GM23338 (cell line): Measurements from ENCODE around the gene CASK. TPM values are rescaled to one million over a fixed set of nuclear protein-coding genes. Genes with fewer than 3 reads are reported as not detected.

Experiments used
- ATAC-seq: fragments of 200-7000 bp; cut with Tn5 transposase; 3 replicates; pipeline ENCODE4 v1.9.1; 2020
- DNase-seq: peaks from one replicate; pipeline ENCODE4 v3.0.0-alpha.2; 2015; ENCODE audit warnings: low spot score
- H2AFZ ChIP-seq: fragments of 200-600 bp; sonication (generic); 2 replicates; pipeline ENCODE4 v1.8.0; 2016; ENCODE audit warnings: antibody characterized with exemption, mild to moderate bottlenecking, moderate library complexity
- H3F3A ChIP-seq: fragments of 200-600 bp; sonication (generic); replicated peaks from 2 replicates; pipeline ENCODE4 v1.8.0; 2017; ENCODE audit warnings: antibody characterized with exemption, mixed run types, low read depth
- H3K27ac ChIP-seq: fragments of 200-600 bp; sonication (generic); 2 replicates; pipeline ENCODE4 v1.6.1; 2016; ENCODE audit warnings: low read depth
- H3K27me3 ChIP-seq: fragments of 200-600 bp; sonication (generic); 2 replicates; pipeline ENCODE4 v1.8.0; 2016; ENCODE audit warnings: mild to moderate bottlenecking, mixed run types, moderate library complexity; ENCODE audit not compliant: insufficient read depth
- H3K36me3 ChIP-seq: fragments of 200-600 bp; sonication (generic); 2 replicates; pipeline ENCODE4 v1.8.0; 2016; ENCODE audit warnings: mild to moderate bottlenecking; ENCODE audit not compliant: insufficient read depth
- H3K4me1 ChIP-seq: fragments of 200-600 bp; sonication (generic); 2 replicates; pipeline ENCODE4 v1.8.0; 2016; ENCODE audit warnings: mild to moderate bottlenecking, moderate library complexity; ENCODE audit not compliant: insufficient read depth
- H3K4me2 ChIP-seq: fragments of 200-600 bp; sonication (generic); 2 replicates; pipeline ENCODE4 v1.7.1; 2017; ENCODE audit warnings: mixed run types
- H3K4me3 ChIP-seq: fragments of 200-600 bp; sonication (generic); 2 replicates; pipeline ENCODE4 v1.6.1; 2016; ENCODE audit warnings: mixed run types
- H3K79me2 ChIP-seq: fragments of 200-600 bp; sonication (generic); replicated peaks from 2 replicates; pipeline ENCODE4 v1.8.0; 2017; ENCODE audit warnings: mild to moderate bottlenecking; ENCODE audit not compliant: insufficient read depth
- H3K9me2 ChIP-seq: fragments of 200-600 bp; sonication (generic); 2 replicates; pipeline ENCODE4 v1.8.0; 2017; ENCODE audit not compliant: insufficient read depth
- H4K20me1 ChIP-seq: fragments of 200-600 bp; sonication (generic); replicated peaks from 2 replicates; pipeline ENCODE4 v1.8.0; 2017; ENCODE audit warnings: mild to moderate bottlenecking; ENCODE audit not compliant: insufficient read depth
- H3K27ac Mint-ChIP-seq: 2 replicates; pipeline ENCODE4 v1.8.0; 2020; ENCODE audit warnings: inconsistent platforms, mild to moderate bottlenecking, moderate library complexity, mixed read lengths
- H3K27me3 Mint-ChIP-seq: 3 replicates; pipeline ENCODE4 v1.8.0; 2022; ENCODE audit warnings: low read depth, mild to moderate bottlenecking, moderate library complexity, mixed read lengths, inconsistent platforms; ENCODE audit not compliant: insufficient read depth, poor library complexity
- H3K36me3 Mint-ChIP-seq: 3 replicates; pipeline ENCODE4 v1.8.0; 2021; ENCODE audit warnings: low read depth, mild to moderate bottlenecking, inconsistent platforms, moderate library complexity, mixed read lengths
- H3K4me1 Mint-ChIP-seq: 3 replicates; pipeline ENCODE4 v1.8.0; 2020; ENCODE audit warnings: mild to moderate bottlenecking, inconsistent platforms, mixed read lengths
- H3K4me3 Mint-ChIP-seq: 3 replicates; pipeline ENCODE4 v1.8.0; 2021; ENCODE audit warnings: moderate library complexity, mild to moderate bottlenecking, inconsistent platforms, mixed read lengths
- H3K9me3 Mint-ChIP-seq: 3 replicates; pipeline ENCODE4 v1.8.0; 2020; ENCODE audit warnings: moderate library complexity, mild to moderate bottlenecking, inconsistent platforms, mixed read lengths
- CREB1 ChIP-seq: fragments of 250-450 bp; sonication (Bioruptor Pico); IDR thresholded peaks from 2 replicates; pipeline ENCODE4 v1.5.0; 2020; ENCODE audit warnings: low read depth, mild to moderate bottlenecking, moderate library complexity
- EZH2 ChIP-seq: fragments of 200-600 bp; sonication (generic); IDR thresholded peaks from one replicate; pipeline ENCODE4 v1.8.0; 2017; ENCODE audit warnings: antibody characterized with exemption, mild to moderate bottlenecking, low read depth; ENCODE audit not compliant: unreplicated experiment
- EZH2phosphoT487 ChIP-seq: fragments of 200-600 bp; sonication (generic); IDR thresholded peaks from one replicate; pipeline ENCODE4 v1.8.1; 2018; ENCODE audit warnings: antibody characterized with exemption; ENCODE audit not compliant: unreplicated experiment
- JUNB ChIP-seq: IDR thresholded peaks from one replicate; pipeline ENCODE4 v1.6.1; 2016; ENCODE audit warnings: antibody characterized with exemption; ENCODE audit not compliant: unreplicated experiment
- NANOG ChIP-seq: IDR thresholded peaks from 2 replicates; pipeline ENCODE4 v1.6.1; 2016; ENCODE audit warnings: antibody characterized with exemption, borderline replicate concordance
- POLR2AphosphoS5 ChIP-seq: IDR thresholded peaks from 2 replicates; pipeline ENCODE4 v1.6.1; 2016; ENCODE audit warnings: antibody characterized with exemption, low read depth
- ZNF114 ChIP-seq: fragments of 250-450 bp; sonication (Bioruptor Pico); IDR thresholded peaks from 2 replicates; pipeline ENCODE4 v1.5.0; 2020; ENCODE audit warnings: mild to moderate bottlenecking, moderate library complexity
- ZNF331 ChIP-seq: fragments of 250-450 bp; sonication (Bioruptor Pico); IDR thresholded peaks from 2 replicates; pipeline ENCODE4 v1.5.0; 2020; ENCODE audit warnings: low read depth, mild to moderate bottlenecking, moderate library complexity
- polyA plus RNA-seq: library from polyadenylated mRNA; unstranded; fragments of >200 nt; fragmentation: Nextera tagmentation; extraction: Ambion mirVana; gene quantifications from 2 replicates; pipeline ENCODE4 v1.2.1, GENCODE V29; 2016
- total RNA-seq: library from RNA; depleted of rRNA; stranded (reverse); fragments of >200 nt; shearing (Covaris generic); gene quantifications from 2 replicates; pipeline ENCODE4 v1.2.3, GENCODE V29; 2014
- TF ChIP-seq, protein P1 (sequence below), 2 experiments: fragments of 200-600 bp in 1 of 2; sonication (generic) in 1 of 2; conservative IDR thresholded peaks; 2 replicates each; pipeline versions ENCODE4 v1.5.1 to v1.6.1; 2016 to 2017; ENCODE audit warnings: antibody characterized with exemption in 2 of 2, low read depth in 2 of 2, mild to moderate bottlenecking in 2 of 2, moderate library complexity in 1 of 2
- TF ChIP-seq, protein P2 (sequence below): IDR thresholded peaks from one replicate; pipeline ENCODE4 v1.6.1; 2018; ENCODE audit warnings: antibody characterized with exemption; ENCODE audit not compliant: unreplicated experiment
- TF ChIP-seq, protein P3 (sequence below): fragments of 250-450 bp; sonication (Bioruptor Pico); IDR thresholded peaks from 2 replicates; pipeline ENCODE4 v1.5.0; 2020; ENCODE audit warnings: mild to moderate bottlenecking, moderate library complexity

CASK gene
- total and polyA plus RNA-seq, 2 experiments from 2014 or later, result 15.3 to 44.4 TPM

DNA sequence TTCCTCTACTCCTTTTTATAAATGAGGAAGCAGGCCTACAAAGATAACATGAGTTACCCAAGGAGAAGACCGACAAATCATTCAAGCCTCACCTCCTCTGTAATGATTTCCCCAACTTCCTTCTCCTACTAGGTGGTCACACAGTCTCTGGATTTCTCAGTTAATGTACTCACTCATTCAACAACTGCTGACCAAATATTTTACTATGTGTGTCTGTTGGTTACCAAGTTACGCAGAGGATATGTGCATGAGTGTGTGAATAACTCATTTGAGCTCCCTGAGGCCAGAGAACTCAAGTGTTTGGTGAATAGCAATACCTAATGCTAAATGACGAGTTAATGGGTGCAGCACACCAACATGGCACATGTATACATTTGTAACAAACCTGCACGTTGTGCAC, 10.4 kb downstream of the CASK start (continued):
- no peak for TF ChIP-seq EZH2
- TF ChIP-seq EZH2phosphoT487, result no peak
- TF ChIP-seq, protein P1, sequence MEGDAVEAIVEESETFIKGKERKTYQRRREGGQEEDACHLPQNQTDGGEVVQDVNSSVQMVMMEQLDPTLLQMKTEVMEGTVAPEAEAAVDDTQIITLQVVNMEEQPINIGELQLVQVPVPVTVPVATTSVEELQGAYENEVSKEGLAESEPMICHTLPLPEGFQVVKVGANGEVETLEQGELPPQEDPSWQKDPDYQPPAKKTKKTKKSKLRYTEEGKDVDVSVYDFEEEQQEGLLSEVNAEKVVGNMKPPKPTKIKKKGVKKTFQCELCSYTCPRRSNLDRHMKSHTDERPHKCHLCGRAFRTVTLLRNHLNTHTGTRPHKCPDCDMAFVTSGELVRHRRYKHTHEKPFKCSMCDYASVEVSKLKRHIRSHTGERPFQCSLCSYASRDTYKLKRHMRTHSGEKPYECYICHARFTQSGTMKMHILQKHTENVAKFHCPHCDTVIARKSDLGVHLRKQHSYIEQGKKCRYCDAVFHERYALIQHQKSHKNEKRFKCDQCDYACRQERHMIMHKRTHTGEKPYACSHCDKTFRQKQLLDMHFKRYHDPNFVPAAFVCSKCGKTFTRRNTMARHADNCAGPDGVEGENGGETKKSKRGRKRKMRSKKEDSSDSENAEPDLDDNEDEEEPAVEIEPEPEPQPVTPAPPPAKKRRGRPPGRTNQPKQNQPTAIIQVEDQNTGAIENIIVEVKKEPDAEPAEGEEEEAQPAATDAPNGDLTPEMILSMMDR (conservative IDR thresholded peaks at IDR 0.05; ENCODE audit: low read depth in 2 of 2), result no peak
- TF ChIP-seq, protein P2, sequence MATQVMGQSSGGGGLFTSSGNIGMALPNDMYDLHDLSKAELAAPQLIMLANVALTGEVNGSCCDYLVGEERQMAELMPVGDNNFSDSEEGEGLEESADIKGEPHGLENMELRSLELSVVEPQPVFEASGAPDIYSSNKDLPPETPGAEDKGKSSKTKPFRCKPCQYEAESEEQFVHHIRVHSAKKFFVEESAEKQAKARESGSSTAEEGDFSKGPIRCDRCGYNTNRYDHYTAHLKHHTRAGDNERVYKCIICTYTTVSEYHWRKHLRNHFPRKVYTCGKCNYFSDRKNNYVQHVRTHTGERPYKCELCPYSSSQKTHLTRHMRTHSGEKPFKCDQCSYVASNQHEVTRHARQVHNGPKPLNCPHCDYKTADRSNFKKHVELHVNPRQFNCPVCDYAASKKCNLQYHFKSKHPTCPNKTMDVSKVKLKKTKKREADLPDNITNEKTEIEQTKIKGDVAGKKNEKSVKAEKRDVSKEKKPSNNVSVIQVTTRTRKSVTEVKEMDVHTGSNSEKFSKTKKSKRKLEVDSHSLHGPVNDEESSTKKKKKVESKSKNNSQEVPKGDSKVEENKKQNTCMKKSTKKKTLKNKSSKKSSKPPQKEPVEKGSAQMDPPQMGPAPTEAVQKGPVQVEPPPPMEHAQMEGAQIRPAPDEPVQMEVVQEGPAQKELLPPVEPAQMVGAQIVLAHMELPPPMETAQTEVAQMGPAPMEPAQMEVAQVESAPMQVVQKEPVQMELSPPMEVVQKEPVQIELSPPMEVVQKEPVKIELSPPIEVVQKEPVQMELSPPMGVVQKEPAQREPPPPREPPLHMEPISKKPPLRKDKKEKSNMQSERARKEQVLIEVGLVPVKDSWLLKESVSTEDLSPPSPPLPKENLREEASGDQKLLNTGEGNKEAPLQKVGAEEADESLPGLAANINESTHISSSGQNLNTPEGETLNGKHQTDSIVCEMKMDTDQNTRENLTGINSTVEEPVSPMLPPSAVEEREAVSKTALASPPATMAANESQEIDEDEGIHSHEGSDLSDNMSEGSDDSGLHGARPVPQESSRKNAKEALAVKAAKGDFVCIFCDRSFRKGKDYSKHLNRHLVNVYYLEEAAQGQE, result no peak

DNA sequence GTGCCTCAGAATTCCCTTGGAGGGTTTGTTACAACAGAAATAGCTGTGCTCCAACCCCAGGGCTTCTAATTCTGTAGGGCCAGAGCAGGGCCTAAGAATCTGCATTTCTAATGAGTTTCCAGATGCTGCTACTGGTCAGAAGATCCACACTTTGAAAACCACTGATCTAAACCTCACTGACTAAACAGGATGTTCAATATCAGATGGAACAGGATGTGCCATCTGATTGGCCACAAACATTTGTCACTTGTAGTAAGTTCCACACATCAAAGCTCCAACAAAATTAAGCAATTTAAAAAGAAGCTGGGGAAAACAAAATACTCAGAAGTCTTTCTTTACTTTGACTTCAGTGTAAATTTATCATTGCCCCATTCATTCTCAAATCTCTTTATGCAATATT, 14.3 kb downstream of the CASK start:
- Histone ChIP-seq H2AFZ (no peak overlapping the region), H3K4me2 (no peak overlapping the region), H4K20me1 (no peaks in the 10 kb centered on the region), H3K27ac (no peak overlapping the region), H3K36me3 (no peaks in the 10 kb centered on the region), H3K4me1 (no peaks in the 10 kb centered on the region), H3K4me3 (no peak overlapping the region), H3K79me2 (peaks cover 94% of the 10 kb centered on the region), H3K9me2 (no peaks in the 10 kb centered on the region), H3K27me3 (no peaks in the 10 kb centered on the region), H3F3A (no peaks in the 10 kb centered on the region)
- H3K4me3 Mint-ChIP-seq, result no peak overlapping the region
- H3K4me1 Mint-ChIP-seq, result peaks cover 6% of the 10 kb centered on the region; the same call in 2 of the 3 replicates
- ATAC-seq (no peak), DNase-seq (no peak)
- TF ChIP-seq ZNF114 (CRISPR knock-in tag) (no peak), NANOG (no peak), ZNF331 (no peak), POLR2AphosphoS5 (no peak), EZH2 (no peak), JUNB (no peak), CREB1 (CRISPR knock-in tag) (no peak)
- TF ChIP-seq, protein P3, sequence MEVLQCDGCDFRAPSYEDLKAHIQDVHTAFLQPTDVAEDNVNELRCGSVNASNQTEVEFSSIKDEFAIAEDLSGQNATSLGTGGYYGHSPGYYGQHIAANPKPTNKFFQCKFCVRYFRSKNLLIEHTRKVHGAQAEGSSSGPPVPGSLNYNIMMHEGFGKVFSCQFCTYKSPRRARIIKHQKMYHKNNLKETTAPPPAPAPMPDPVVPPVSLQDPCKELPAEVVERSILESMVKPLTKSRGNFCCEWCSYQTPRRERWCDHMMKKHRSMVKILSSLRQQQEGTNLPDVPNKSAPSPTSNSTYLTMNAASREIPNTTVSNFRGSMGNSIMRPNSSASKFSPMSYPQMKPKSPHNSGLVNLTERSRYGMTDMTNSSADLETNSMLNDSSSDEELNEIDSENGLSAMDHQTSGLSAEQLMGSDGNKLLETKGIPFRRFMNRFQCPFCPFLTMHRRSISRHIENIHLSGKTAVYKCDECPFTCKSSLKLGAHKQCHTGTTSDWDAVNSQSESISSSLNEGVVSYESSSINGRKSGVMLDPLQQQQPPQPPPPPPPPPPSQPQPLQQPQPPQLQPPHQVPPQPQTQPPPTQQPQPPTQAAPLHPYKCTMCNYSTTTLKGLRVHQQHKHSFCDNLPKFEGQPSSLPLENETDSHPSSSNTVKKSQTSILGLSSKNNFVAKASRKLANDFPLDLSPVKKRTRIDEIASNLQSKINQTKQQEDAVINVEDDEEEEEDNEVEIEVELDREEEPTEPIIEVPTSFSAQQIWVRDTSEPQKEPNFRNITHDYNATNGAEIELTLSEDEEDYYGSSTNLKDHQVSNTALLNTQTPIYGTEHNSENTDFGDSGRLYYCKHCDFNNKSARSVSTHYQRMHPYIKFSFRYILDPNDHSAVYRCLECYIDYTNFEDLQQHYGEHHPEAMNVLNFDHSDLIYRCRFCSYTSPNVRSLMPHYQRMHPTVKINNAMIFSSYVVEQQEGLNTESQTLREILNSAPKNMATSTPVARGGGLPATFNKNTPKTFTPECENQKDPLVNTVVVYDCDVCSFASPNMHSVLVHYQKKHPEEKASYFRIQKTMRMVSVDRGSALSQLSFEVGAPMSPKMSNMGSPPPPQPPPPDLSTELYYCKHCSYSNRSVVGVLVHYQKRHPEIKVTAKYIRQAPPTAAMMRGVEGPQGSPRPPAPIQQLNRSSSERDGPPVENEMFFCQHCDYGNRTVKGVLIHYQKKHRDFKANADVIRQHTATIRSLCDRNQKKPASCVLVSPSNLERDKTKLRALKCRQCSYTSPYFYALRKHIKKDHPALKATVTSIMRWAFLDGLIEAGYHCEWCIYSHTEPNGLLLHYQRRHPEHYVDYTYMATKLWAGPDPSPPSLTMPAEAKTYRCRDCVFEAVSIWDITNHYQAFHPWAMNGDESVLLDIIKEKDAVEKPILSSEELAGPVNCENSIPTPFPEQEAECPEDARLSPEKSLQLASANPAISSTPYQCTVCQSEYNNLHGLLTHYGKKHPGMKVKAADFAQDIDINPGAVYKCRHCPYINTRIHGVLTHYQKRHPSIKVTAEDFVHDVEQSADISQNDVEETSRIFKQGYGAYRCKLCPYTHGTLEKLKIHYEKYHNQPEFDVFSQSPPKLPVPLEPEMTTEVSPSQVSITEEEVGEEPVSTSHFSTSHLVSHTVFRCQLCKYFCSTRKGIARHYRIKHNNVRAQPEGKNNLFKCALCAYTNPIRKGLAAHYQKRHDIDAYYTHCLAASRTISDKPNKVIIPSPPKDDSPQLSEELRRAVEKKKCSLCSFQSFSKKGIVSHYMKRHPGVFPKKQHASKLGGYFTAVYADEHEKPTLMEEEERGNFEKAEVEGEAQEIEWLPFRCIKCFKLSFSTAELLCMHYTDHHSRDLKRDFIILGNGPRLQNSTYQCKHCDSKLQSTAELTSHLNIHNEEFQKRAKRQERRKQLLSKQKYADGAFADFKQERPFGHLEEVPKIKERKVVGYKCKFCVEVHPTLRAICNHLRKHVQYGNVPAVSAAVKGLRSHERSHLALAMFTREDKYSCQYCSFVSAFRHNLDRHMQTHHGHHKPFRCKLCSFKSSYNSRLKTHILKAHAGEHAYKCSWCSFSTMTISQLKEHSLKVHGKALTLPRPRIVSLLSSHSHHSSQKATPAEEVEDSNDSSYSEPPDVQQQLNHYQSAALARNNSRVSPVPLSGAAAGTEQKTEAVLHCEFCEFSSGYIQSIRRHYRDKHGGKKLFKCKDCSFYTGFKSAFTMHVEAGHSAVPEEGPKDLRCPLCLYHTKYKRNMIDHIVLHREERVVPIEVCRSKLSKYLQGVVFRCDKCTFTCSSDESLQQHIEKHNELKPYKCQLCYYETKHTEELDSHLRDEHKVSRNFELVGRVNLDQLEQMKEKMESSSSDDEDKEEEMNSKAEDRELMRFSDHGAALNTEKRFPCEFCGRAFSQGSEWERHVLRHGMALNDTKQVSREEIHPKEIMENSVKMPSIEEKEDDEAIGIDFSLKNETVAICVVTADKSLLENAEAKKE, result no peak
- H3K36me3 Mint-ChIP-seq, result peaks cover 24% of the 10 kb centered on the region; the same call in 2 of the 3 replicates
- H3K9me3 Mint-ChIP-seq, result peaks cover 20% of the 10 kb centered on the region; the same call in 2 of the 3 replicates
- no peaks in the 10 kb centered on the region for H3K27me3 Mint-ChIP-seq
- no peak overlapping the region for H3K27ac Mint-ChIP-seq
